ENCODE results near the gene YIPF2. TPM values are rescaled to one million over a fixed set of nuclear protein-coding genes. Genes with fewer than 3 reads are reported as not detected.

The YIPF2 gene
- 100 to 1,000 TPM in 1 of 4 donors, 10 to 100 TPM in 3; 40.5 to 100 (median 71.0) TPM for total RNA-seq

- peak within 1 kb of the TSS; percentile 82 to 96 for H3K4me3 ChIP-seq
- H3K36me3 ChIP-seq = no peaks in the 10 kb centered on the region
- no peaks in the 10 kb centered on the region for H3K9me3 ChIP-seq
- H3K27me3 ChIP-seq = no peaks in the 10 kb centered on the region
- intact Hi-C loops (cut with DNase I; ENCODE audit: low total_unique reads) = no loop called here
- peak; percentile 97 to 98 for DNase-seq
- peaks cover 0 to 9% of the 10 kb centered on the region in 2 donors for H3K4me1 ChIP-seq
- TF ChIP-seq POLR2A (IDR thresholded peaks at IDR 0.05) (peak; percentile 57 to 69), CTCF (IDR thresholded peaks at IDR 0.05) (peak in 3 of 4 experiments; percentile 10 to 46 (median 11))
- H3K27ac ChIP-seq = peak within 1 kb of the TSS; percentile 79 to 82
Measured at GRCh38 chr19:10928563-10929401, at the start of gene YIPF2, which contains the start of gene TIMM29. Gene YIPF2, minus strand, starts transcription at chr19:10928639. Its CDS starts 229 bp downstream, at chr19:10928410. Gene TIMM29, plus strand, starts transcription at chr19:10928811. Its CDS starts 12 bp downstream, at chr19:10928823.

- DNase-seq = no peak
- Histone ChIP-seq H3K36me3 (no peaks in the 10 kb centered on the region), H3K4me3 (no peak overlapping the region), H3K9me3 (no peaks in the 10 kb centered on the region), H3K27ac (no peak overlapping the region), H3K4me1 (peaks cover 11 to 19% of the 10 kb centered on the region in 2 donors), H3K27me3 (no peaks in the 10 kb centered on the region)
- intact Hi-C loops (cut with DNase I; ENCODE audit: low total_unique reads) = no loop called here
- no peak for TF ChIP-seq POLR2A (IDR thresholded peaks at IDR 0.05)
- TF ChIP-seq CTCF (IDR thresholded peaks at IDR 0.05) = no peak
Measured at GRCh38 chr19:10977742-10978092, 49.3 kb upstream of the YIPF2 start.

- Histone ChIP-seq H3K27ac (peak overlapping the region; percentile 72 to 83), H3K4me3 (no peak overlapping the region), H3K4me1 (peaks cover 11 to 19% of the 10 kb centered on the region in 2 donors), H3K9me3 (no peaks in the 10 kb centered on the region), H3K36me3 (no peaks in the 10 kb centered on the region), H3K27me3 (no peaks in the 10 kb centered on the region)
- DNase-seq = no peak
- TF ChIP-seq POLR2A (IDR thresholded peaks at IDR 0.05) (no peak), CTCF (IDR thresholded peaks at IDR 0.05) (no peak)
- intact Hi-C loops (cut with DNase I; ENCODE audit: low total_unique reads) = no loop called here
Measured at GRCh38 chr19:10976131-10976892, 47.9 kb upstream of the YIPF2 start.

GRCh38 chr19:10975374-10976130 is 47.1 kb upstream of the YIPF2 start:
- peak overlapping the region in 1 of 2 donors; percentile 8 for H3K4me3 ChIP-seq
- peaks cover 11 to 19% of the 10 kb centered on the region in 2 donors for H3K4me1 ChIP-seq
- no peaks in the 10 kb centered on the region for H3K36me3 ChIP-seq
- intact Hi-C loops (cut with DNase I; ENCODE audit: low total_unique reads) = no loop called here
- H3K27ac ChIP-seq = peak overlapping the region; percentile 72 to 83
- TF ChIP-seq POLR2A (IDR thresholded peaks at IDR 0.05) = no peak
- no peak for TF ChIP-seq CTCF (IDR thresholded peaks at IDR 0.05)
- no peaks in the 10 kb centered on the region for H3K9me3 ChIP-seq
- peak; percentile 64 to 75 for DNase-seq
- H3K27me3 ChIP-seq = no peaks in the 10 kb centered on the region
